NT2/D1 (cell line): ENCODE measurements around the gene TMEM245.

Experiments used
- DNase-seq: peaks from one replicate; pipeline ENCODE4 v3.0.0-alpha.2; 2011; ENCODE audit warnings: low read depth, low spot score
- H3K27me3 ChIP-seq: 2 replicates; pipeline ENCODE4 v1.6.0; 2011; ENCODE audit warnings: mild to moderate bottlenecking; ENCODE audit not compliant: insufficient read length, insufficient read depth
- H3K36me3 ChIP-seq: 2 replicates; pipeline ENCODE4 v1.6.1; 2011; ENCODE audit warnings: mild to moderate bottlenecking, low read length, mixed read lengths; ENCODE audit not compliant: insufficient read depth, insufficient read length
- H3K4me1 ChIP-seq: 2 replicates; pipeline ENCODE4 v1.5.1; 2011; ENCODE audit not compliant: insufficient read depth, insufficient read length
- H3K4me3 ChIP-seq: 2 replicates; pipeline ENCODE4 v1.5.1; 2011; ENCODE audit warnings: low read depth; ENCODE audit not compliant: insufficient read length
- H3K9ac ChIP-seq: 2 replicates; pipeline ENCODE4 v1.6.0; 2011; ENCODE audit warnings: low read depth; ENCODE audit not compliant: insufficient read length
- H3K9me3 ChIP-seq: 2 replicates; pipeline ENCODE4 v1.5.1; 2011; ENCODE audit warnings: mild to moderate bottlenecking, low read length; ENCODE audit not compliant: insufficient read depth
- SUZ12 ChIP-seq: IDR thresholded peaks from 2 replicates; pipeline ENCODE4 v1.6.1; 2011; ENCODE audit not compliant: insufficient read length, insufficient read depth; ENCODE audit errors: extremely low read depth
- YY1 ChIP-seq: IDR thresholded peaks from 2 replicates; pipeline ENCODE4 v1.6.1; 2011; ENCODE audit not compliant: insufficient read length, insufficient read depth
- ZNF274 ChIP-seq: IDR thresholded peaks from 2 replicates; pipeline ENCODE4 v1.6.1; 2011; ENCODE audit warnings: mild to moderate bottlenecking, low read depth, low read length

The TMEM245 gene

DNA sequence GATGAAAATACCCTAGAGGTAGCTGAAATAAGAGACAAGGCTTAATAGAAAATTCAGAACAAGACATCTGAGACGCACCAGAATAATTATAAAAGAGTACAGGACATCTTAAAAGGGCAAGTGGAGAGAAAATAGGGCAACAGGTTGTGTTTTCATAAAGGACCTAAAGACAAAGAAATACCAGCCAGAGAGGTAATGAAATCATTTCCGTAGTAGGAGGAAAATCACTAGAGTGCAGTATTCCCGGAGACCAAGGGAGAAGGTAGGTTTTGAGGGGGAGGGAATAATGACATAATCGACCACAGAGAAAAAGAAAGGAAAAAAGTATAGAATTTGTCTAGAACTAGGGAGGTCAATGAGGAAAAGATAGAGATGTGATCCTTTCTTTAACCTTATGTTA lies 80.2 kb downstream of the TMEM245 start:
- Histone ChIP-seq H3K4me3 (no peak overlapping the region), H3K27me3 (no peaks in the 10 kb centered on the region), H3K9me3 (no peaks in the 10 kb centered on the region), H3K4me1 (no peaks in the 10 kb centered on the region), H3K9ac (no peak overlapping the region), H3K36me3 (peaks cover 58% of the 10 kb centered on the region)
- no peak for DNase-seq
- no peak for TF ChIP-seq YY1
- TF ChIP-seq SUZ12, result no peak
- TF ChIP-seq ZNF274, result no peak

DNA sequence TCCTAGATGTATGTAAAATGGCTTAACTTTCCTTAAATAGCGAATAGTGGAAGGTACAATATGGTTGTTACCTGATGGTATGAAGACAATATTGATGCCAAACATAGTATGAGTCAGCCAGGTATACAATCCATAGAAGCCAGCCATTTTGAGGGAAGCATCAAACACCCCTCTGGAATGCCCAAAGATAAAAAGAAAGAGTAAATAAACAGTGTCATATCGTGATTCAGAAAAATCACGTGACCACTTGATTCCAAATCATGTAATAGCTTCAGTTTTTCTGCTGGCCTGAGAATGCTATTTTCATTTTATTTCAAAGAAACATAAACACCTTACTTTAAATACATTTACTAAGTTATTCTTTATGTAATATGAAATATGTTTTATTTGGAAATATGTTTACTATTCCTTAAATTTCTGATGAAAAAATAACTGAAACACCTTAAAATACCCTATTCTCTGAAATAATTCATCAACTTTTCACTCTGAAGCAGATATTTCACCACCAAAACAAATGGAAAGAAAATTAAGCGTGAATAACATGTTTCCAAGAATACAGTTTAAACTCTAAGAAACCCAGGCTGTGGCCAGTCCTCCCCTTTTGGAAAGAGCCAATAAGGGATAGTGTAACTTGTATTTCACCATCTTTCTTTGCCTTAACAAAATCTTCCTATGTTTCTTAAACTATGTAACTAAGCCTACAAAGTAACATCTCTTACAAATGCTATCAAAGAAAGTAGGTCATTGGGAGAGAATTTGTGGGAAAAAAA lies 81.6 kb downstream of the TMEM245 start:
- no peak overlapping the region for H3K4me3 ChIP-seq
- no peaks in the 10 kb centered on the region for H3K27me3 ChIP-seq
- no peak for DNase-seq
- no peak overlapping the region for H3K9ac ChIP-seq
- H3K4me1 ChIP-seq, result no peaks in the 10 kb centered on the region
- TF ChIP-seq ZNF274 (no peak), SUZ12 (no peak), YY1 (no peak)
- no peaks in the 10 kb centered on the region for H3K9me3 ChIP-seq
- H3K36me3 ChIP-seq, result peaks cover 58% of the 10 kb centered on the region

DNA sequence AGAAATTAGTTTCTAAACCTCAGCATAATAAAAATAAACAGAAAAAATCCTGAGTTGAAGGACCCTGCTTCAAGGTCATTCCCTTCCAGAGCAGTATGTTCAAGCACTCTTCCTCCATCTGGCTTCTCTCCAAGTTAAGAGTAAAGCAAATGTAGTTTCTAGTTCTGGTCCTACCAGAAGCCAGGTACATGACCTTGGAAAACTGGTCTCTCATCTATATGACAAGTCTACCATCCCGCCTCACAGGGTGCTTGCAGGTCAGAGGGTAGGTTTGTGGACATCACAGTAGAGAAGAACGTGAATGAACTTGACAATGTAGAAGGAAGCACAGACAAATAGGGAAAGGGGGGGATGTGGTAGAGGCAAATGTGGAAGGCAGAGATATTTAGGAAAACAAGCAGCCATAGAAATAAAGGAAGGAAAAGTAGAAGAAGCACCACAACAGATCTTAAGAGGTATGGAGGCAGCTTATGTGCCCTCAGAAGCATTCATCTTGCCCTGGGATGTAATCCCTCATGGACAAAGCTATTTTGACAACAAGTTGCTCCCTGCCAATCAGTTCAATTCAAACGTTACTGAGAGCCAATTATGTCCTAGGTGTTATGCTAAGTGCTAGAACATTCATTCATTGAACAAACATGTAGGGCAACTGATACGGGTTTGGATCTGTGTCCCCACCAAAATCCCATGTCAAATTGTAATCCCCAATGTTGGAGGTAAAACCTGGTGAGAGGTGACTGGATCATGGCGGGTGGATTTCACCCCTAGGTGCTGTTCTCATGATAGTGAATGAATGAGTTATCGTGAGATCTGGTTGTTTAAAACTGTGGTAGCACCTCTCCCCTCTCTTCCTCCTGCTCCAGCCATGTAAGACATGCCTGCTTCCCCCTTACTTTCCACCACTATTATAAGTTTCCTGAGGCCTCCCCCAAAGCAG lies 82.7 kb downstream of the TMEM245 start:
- Histone ChIP-seq H3K4me1 (no peaks in the 10 kb centered on the region), H3K9ac (no peak overlapping the region), H3K9me3 (no peaks in the 10 kb centered on the region), H3K27me3 (no peaks in the 10 kb centered on the region), H3K36me3 (peaks cover 59% of the 10 kb centered on the region), H3K4me3 (no peak overlapping the region)
- DNase-seq, result no peak
- no peak for TF ChIP-seq SUZ12
- TF ChIP-seq YY1, result no peak
- no peak for TF ChIP-seq ZNF274

DNA sequence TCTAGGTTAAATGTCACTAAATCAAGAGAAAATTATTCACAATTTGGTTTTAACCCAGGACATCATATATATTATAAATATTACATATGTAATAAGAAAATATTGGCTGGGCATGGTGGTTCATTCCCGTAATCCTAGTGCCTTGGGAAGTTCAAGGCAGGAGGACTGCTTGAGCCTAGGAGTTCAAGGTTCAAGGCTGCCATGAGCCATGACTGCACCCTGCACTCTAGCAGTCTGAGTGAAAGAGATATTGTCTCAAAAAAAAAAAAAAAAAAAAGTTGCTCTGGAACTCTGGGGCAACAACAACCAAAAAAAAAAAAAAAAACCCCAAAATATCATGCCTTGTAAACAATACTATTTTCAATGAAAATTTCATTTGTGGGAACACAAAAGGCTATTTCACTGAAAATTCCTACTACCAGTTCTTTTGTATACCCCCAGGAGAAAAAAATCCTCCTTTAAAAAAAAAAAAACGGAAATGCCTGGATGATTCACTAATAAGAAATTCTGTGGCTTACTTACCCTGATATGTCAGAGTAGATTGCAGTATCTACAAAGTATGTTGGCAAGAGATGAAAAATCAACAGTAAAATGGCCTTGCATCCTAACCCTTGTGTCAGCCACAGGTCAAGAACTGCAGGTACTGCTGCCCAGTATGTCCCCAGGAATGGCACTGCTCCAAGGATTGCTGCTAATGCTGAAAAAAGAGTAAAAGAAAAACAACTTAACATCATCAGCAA lies 83.9 kb downstream of the TMEM245 start:
- no peak for DNase-seq
- Histone ChIP-seq H3K9ac (no peak overlapping the region), H3K9me3 (no peaks in the 10 kb centered on the region), H3K4me1 (no peaks in the 10 kb centered on the region), H3K36me3 (peaks cover 64% of the 10 kb centered on the region), H3K27me3 (no peaks in the 10 kb centered on the region), H3K4me3 (no peak overlapping the region)
- no peak for TF ChIP-seq SUZ12
- TF ChIP-seq ZNF274, result no peak
- TF ChIP-seq YY1, result no peak

DNA sequence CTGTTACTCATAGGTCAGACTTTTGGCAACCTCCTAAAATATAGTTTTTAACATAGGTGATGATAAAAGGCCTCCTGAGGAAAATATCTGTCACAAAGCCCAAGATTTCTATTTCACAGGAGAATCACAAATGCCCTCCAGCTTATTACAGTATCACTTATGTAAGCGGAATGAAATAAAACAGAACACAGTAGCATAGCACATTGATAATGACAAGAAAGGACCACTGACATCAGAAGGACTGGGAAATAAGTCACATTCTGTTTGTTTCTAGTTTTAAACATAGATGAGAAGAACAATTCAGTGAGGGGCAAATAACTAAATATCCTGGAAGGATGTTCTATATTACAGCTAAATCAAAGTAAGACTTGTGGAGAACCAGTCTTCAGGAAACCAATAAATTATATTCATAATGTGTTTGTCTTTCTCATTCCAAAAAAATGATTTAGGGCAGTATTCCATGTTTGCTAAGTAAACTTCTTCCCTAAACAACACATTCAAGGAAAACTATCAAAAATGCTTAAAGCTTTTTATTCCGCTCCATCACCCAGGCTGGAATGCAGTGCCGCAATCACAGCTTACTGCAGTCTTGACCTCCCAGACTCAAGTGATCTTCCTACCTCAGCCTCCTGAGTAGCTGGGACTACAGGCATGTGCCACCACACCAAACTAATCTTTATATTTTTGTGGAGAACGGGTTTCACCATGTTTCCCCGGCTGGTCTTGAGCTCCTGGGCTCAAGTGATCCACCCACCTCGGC lies 85.6 kb downstream of the TMEM245 start:
- no peak for DNase-seq
- H3K9me3 ChIP-seq, result no peaks in the 10 kb centered on the region
- no peak for TF ChIP-seq SUZ12
- TF ChIP-seq YY1, result no peak
- no peak for TF ChIP-seq ZNF274
- H3K9ac ChIP-seq, result no peak overlapping the region
- no peaks in the 10 kb centered on the region for H3K27me3 ChIP-seq
- H3K36me3 ChIP-seq, result peaks cover 58% of the 10 kb centered on the region
- no peaks in the 10 kb centered on the region for H3K4me1 ChIP-seq
- H3K4me3 ChIP-seq, result no peak overlapping the region

DNA sequence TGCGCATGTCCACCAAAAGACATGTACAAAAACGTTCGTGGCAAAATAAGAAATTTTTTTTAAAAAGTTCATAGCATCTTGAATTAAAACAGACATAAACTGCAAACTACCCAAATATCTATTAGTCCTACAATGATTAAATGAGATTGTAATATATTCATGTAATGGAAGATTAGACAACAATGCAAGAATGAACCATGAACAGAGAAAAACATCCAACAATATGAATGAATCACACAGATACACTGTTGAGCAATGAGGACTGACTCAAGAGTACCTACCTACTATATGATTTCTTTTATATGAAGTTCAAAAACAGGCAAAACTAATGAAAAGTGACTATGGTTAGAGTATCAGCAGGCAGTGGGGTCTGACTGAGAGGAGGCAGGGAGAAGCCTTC lies 88.5 kb downstream of the TMEM245 start:
- Histone ChIP-seq H3K4me1 (no peaks in the 10 kb centered on the region), H3K9ac (no peak overlapping the region), H3K36me3 (peaks cover 51% of the 10 kb centered on the region), H3K4me3 (no peak overlapping the region), H3K9me3 (no peaks in the 10 kb centered on the region), H3K27me3 (no peaks in the 10 kb centered on the region)
- DNase-seq, result no peak
- TF ChIP-seq ZNF274 (no peak), YY1 (no peak), SUZ12 (no peak)
